Lower leg skin (tissue), 3 donors: ENCODE measurements around the gene KIF7.

ENCODE experiments used
- CTCF ChIP-seq, 3 donors: fragments of 450-650 bp; IDR thresholded peaks; one replicate each; pipeline ENCODE4 v1.5.1; 2016; ENCODE audit warnings: antibody characterized with exemption in 3 of 3, mild to moderate bottlenecking in 3 of 3, moderate library complexity in 2 of 3
- POLR2A ChIP-seq, 2 donors: fragments of 450-650 bp; IDR thresholded peaks; one replicate each; pipeline ENCODE4 v1.6.1; 2016 to 2017; ENCODE audit warnings: antibody characterized with exemption in 2 of 2, mild to moderate bottlenecking in 1 of 2, moderate library complexity in 1 of 2

DNA sequence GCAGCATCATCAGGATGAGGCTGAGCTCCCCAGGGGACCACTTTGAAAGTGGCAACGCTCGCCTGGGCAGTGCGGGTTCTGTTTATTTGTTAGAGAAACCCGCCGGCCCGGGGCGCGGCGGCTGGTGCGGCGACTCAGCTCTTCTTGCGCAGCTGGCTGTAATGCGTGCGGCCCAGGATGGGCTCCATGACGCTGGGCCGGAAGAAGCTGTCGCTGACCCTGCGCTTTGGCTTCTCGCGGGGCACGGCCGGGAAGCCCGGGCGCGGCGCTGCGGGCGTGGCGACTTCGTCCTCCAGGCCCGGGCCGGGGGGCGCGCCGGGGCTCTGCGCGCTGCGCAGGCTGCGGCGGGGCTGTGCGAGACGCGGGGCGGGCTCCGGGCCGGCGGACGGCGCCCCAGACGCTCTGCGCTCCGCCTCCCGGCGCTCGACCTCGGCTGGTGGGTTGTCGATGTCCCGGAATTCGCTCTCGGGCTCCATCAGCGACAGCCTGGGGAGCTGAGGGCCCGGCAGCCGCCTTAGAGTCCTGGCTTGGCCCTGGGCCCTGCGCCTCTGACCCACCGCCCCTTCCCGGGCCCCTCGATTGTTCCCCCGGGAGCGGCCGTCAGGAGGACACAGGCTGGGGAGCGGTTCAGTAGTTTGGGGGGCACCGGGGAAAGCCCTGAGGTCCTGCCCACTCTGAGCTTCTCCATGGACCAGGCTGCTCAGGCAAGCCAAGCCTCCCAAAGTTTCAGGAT, 10.3 kb upstream of the KIF7 start:
- no peak for TF ChIP-seq CTCF (IDR thresholded peaks at IDR 0.05)
- no peak for TF ChIP-seq POLR2A (IDR thresholded peaks at IDR 0.05)
